WTC11 (cell line): ENCODE data around the gene DCTN1.

Experiments
- ATF1 ChIP-seq: sonication (generic); formaldehyde crosslinking; IDR thresholded peaks from 2 replicates; pipeline ENCODE4 v1.8.1; 2023; ENCODE audit warnings: mild to moderate bottlenecking, moderate library complexity, missing genetic modification reagents
- HMGA2 ChIP-seq: fragments of 250-450 bp; sonication (Bioruptor Pico); IDR thresholded peaks from 2 replicates; pipeline ENCODE4 v1.4.0; 2021; ENCODE audit warnings: mild to moderate bottlenecking, moderate library complexity
- JAZF1 ChIP-seq: fragments of 250-450 bp; sonication (Bioruptor Pico); IDR thresholded peaks from 2 replicates; pipeline ENCODE4 v1.9.0; 2021; ENCODE audit warnings: moderate library complexity, mild to moderate bottlenecking, inconsistent platforms
- NR2C2 ChIP-seq: sonication (generic); formaldehyde crosslinking; IDR thresholded peaks from 2 replicates; pipeline ENCODE4 v1.8.0; 2022; ENCODE audit warnings: mild to moderate bottlenecking, missing genetic modification reagents
- ZNF121 ChIP-seq: sonication (generic); formaldehyde crosslinking; IDR thresholded peaks from 2 replicates; pipeline ENCODE4 v1.8.0; 2023; ENCODE audit warnings: missing genetic modification reagents
- ZNF232 ChIP-seq: sonication (generic); formaldehyde crosslinking; IDR thresholded peaks from 2 replicates; pipeline ENCODE4 v1.8.0; 2022; ENCODE audit warnings: mild to moderate bottlenecking, missing genetic modification reagents
- TF ChIP-seq, protein P1 (sequence below): fragments of 200-600 bp; IDR thresholded peaks from 2 replicates; pipeline ENCODE4 v1.8.0; 2022; ENCODE audit warnings: antibody characterized with exemption
- TF ChIP-seq, protein P2 (sequence below): sonication (generic); formaldehyde crosslinking; IDR thresholded peaks from 2 replicates; pipeline ENCODE4 v1.8.0; 2022; ENCODE audit warnings: mild to moderate bottlenecking, missing genetic modification reagents

- TF ChIP-seq ZNF121 (CRISPR knock-in tag) (no peak), ZNF232 (CRISPR knock-in tag) (no peak), HMGA2 (CRISPR knock-in tag) (no peak), ATF1 (CRISPR knock-in tag) (no peak), NR2C2 (CRISPR knock-in tag) (no peak), JAZF1 (no peak)
- TF ChIP-seq, protein P1, sequence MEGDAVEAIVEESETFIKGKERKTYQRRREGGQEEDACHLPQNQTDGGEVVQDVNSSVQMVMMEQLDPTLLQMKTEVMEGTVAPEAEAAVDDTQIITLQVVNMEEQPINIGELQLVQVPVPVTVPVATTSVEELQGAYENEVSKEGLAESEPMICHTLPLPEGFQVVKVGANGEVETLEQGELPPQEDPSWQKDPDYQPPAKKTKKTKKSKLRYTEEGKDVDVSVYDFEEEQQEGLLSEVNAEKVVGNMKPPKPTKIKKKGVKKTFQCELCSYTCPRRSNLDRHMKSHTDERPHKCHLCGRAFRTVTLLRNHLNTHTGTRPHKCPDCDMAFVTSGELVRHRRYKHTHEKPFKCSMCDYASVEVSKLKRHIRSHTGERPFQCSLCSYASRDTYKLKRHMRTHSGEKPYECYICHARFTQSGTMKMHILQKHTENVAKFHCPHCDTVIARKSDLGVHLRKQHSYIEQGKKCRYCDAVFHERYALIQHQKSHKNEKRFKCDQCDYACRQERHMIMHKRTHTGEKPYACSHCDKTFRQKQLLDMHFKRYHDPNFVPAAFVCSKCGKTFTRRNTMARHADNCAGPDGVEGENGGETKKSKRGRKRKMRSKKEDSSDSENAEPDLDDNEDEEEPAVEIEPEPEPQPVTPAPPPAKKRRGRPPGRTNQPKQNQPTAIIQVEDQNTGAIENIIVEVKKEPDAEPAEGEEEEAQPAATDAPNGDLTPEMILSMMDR: peak; percentile 90
- TF ChIP-seq, protein P2, sequence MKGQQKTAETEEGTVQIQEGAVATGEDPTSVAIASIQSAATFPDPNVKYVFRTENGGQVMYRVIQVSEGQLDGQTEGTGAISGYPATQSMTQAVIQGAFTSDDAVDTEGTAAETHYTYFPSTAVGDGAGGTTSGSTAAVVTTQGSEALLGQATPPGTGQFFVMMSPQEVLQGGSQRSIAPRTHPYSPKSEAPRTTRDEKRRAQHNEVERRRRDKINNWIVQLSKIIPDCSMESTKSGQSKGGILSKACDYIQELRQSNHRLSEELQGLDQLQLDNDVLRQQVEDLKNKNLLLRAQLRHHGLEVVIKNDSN (CRISPR knock-in tag): no peak
Observed at GRCh38 chr2:74334931-74335333, 45.2 kb downstream of the DCTN1 start.
